A549 (cell line): Measurements from ENCODE around the gene UQCR11. TPM values are rescaled to one million over a fixed set of nuclear protein-coding genes. Genes with fewer than 3 reads are reported as not detected.

Experiments
- HOXB5 ChIP-seq: fragments of 250-450 bp; sonication (Bioruptor Pico); IDR thresholded peaks from 2 replicates; pipeline ENCODE4 v1.5.0; 2020; ENCODE audit warnings: mild to moderate bottlenecking, moderate library complexity
- polyA plus RNA-seq, 4 experiments: library from polyadenylated mRNA; depleted of rRNA in 3 of 4; stranded (reverse); fragments of >200 nt; fragmentation: RNase III in 1 of 4; extraction: RNeasy Plus Mini Kit Qiagen cat#74134 plus additional on column Dnase treatment in 1 of 4; gene quantifications; 2 replicates in 3 of 4; 3 replicates in 1 of 4; pipeline ENCODE4 v1.2.3, GENCODE V29; 2011 to 2017
- small RNA-seq, 6 experiments: library from RNA; depleted of rRNA; stranded (forward); fragments of <200 nt; gene quantifications; one replicate each; pipeline ENCODE3, GENCODE V24; 2012

The UQCR11 gene
- polyA plus RNA-seq, 2 of the 4 experiments (the other 2 are of a cell fraction), result 111 to 152 TPM

DNA sequence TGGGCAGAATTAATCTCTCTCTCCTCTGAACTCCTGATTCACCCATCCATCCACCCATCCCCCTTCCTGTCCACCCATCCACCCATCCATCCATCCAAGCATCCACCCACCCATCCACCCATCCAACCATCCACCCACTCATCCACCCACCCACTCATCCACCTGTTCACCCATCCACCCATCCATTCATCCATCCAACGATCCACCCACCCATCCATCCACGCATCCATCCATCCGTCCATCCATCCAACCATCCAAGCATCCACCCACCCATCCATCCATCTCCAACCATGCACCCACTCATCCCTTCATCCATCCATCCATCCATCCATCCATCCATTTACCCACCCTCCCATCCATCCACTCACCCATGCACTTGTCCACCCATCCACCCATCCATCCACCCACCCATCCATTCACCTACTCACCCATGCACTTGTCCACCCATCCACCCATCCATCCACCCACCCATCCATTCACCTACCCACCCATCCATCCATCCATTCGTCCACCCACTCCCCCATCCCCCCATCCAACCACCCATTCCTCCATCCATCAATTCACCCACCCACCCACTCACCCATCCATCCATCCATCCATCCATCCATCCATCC lies 55.8 kb downstream of the UQCR11 start (continued):
- TF ChIP-seq HOXB5 (CRISPR knock-in tag), result no peak

Small RNA genes within 50 kb of the gene (small RNA-seq; reads per million reads assigned to genes)
- 0 reads per million in 6 experiments for gene AC005943.2
- gene RN7SL477P, result 0 to 0.04 (median 0) reads per million in 6 experiments
- 0 reads per million in 6 experiments for gene RNU6-1223P

Other genes with a start within 250 kb of the UQCR11 start
- 18.6 and 19.3 TPM in 2 replicates for gene NDUFS7, start 221.6 kb downstream of the UQCR11 start, polyA plus RNA-seq (2011; rRNA removed)
- 68.4 to 72.8 TPM (median 68.9 TPM) in 3 replicates for gene NDUFS7, start 221.6 kb downstream of the UQCR11 start, polyA plus RNA-seq (2017; fragmentation: RNase III; extraction: RNeasy Plus Mini Kit Qiagen cat#74134 plus additional on column Dnase treatment)
- 11.3 and 13.6 TPM in 2 replicates for gene GAMT, start 203.9 kb downstream of the UQCR11 start, polyA plus RNA-seq (2011; rRNA removed)
- 24.7 to 26.0 TPM (median 25.7 TPM) in 3 replicates for gene GAMT, start 203.9 kb downstream of the UQCR11 start, polyA plus RNA-seq (2017; fragmentation: RNase III; extraction: RNeasy Plus Mini Kit Qiagen cat#74134 plus additional on column Dnase treatment)
- gene DAZAP1, start 197.9 kb downstream of the UQCR11 start, polyA plus RNA-seq (2011; rRNA removed), result 47.8 and 58.9 TPM in 2 replicates
- gene DAZAP1, start 197.9 kb downstream of the UQCR11 start, polyA plus RNA-seq (2017; fragmentation: RNase III; extraction: RNeasy Plus Mini Kit Qiagen cat#74134 plus additional on column Dnase treatment), result 86.3 to 87.7 TPM (median 86.5 TPM) in 3 replicates
- 485 and 525 TPM in 2 replicates for gene RPS15, start 167.1 kb downstream of the UQCR11 start, polyA plus RNA-seq (2011; rRNA removed)
- 1,370 to 1,458 TPM (median 1,378 TPM) in 3 replicates for gene RPS15, start 167.1 kb downstream of the UQCR11 start, polyA plus RNA-seq (2017; fragmentation: RNase III; extraction: RNeasy Plus Mini Kit Qiagen cat#74134 plus additional on column Dnase treatment)
- gene APC2, start 155.3 kb downstream of the UQCR11 start, polyA plus RNA-seq (2011; rRNA removed), result 0.32 and 0.36 TPM in 2 replicates
- gene APC2, start 155.3 kb downstream of the UQCR11 start, polyA plus RNA-seq (2017; fragmentation: RNase III; extraction: RNeasy Plus Mini Kit Qiagen cat#74134 plus additional on column Dnase treatment), result 1.3 to 1.6 TPM (median 1.6 TPM) in 3 replicates
- 6.5 and 8.2 TPM in 2 replicates for gene C19orf25, start 126.2 kb downstream of the UQCR11 start, polyA plus RNA-seq (2011; rRNA removed)
- 17.1 to 20.7 TPM (median 18.9 TPM) in 3 replicates for gene C19orf25, start 126.2 kb downstream of the UQCR11 start, polyA plus RNA-seq (2017; fragmentation: RNase III; extraction: RNeasy Plus Mini Kit Qiagen cat#74134 plus additional on column Dnase treatment)
- gene PCSK4, start 115.1 kb downstream of the UQCR11 start, polyA plus RNA-seq (2011; rRNA removed), result 0.76 and 1.0 TPM in 2 replicates
- gene PCSK4, start 115.1 kb downstream of the UQCR11 start, polyA plus RNA-seq (2017; fragmentation: RNase III; extraction: RNeasy Plus Mini Kit Qiagen cat#74134 plus additional on column Dnase treatment), result 1.2 to 3.7 TPM (median 2.1 TPM) in 3 replicates
- 1.5 and 1.8 TPM in 2 replicates for gene REEP6, start 114.3 kb downstream of the UQCR11 start, polyA plus RNA-seq (2011; rRNA removed)
- 3.6 to 4.8 TPM (median 4.3 TPM) in 3 replicates for gene REEP6, start 114.3 kb downstream of the UQCR11 start, polyA plus RNA-seq (2017; fragmentation: RNase III; extraction: RNeasy Plus Mini Kit Qiagen cat#74134 plus additional on column Dnase treatment)
- gene ADAMTSL5, start 92.4 kb downstream of the UQCR11 start, polyA plus RNA-seq (2011; rRNA removed), result 1.4 and 2.3 TPM in 2 replicates
- 3.0 to 4.1 TPM (median 3.1 TPM) in 3 replicates for gene ADAMTSL5, start 92.4 kb downstream of the UQCR11 start, polyA plus RNA-seq (2017; fragmentation: RNase III; extraction: RNeasy Plus Mini Kit Qiagen cat#74134 plus additional on column Dnase treatment)
- gene PLK5, start 81.4 kb downstream of the UQCR11 start, polyA plus RNA-seq (2011; rRNA removed), result not detected in 2 replicates
- not detected in 3 replicates for gene PLK5, start 81.4 kb downstream of the UQCR11 start, polyA plus RNA-seq (2017; fragmentation: RNase III; extraction: RNeasy Plus Mini Kit Qiagen cat#74134 plus additional on column Dnase treatment)
- gene MEX3D, start 37.1 kb downstream of the UQCR11 start, polyA plus RNA-seq (2011; rRNA removed), result 1.4 and 2.1 TPM in 2 replicates
- 6.6 to 7.5 TPM (median 7.1 TPM) in 3 replicates for gene MEX3D, start 37.1 kb downstream of the UQCR11 start, polyA plus RNA-seq (2017; fragmentation: RNase III; extraction: RNeasy Plus Mini Kit Qiagen cat#74134 plus additional on column Dnase treatment)
- 22.7 and 23.3 TPM in 2 replicates for gene MBD3, start 12.6 kb downstream of the UQCR11 start, polyA plus RNA-seq (2011; rRNA removed)
- gene MBD3, start 12.6 kb downstream of the UQCR11 start, polyA plus RNA-seq (2017; fragmentation: RNase III; extraction: RNeasy Plus Mini Kit Qiagen cat#74134 plus additional on column Dnase treatment), result 35.1 to 41.4 TPM (median 39.2 TPM) in 3 replicates
- 21.3 and 25.6 TPM in 2 replicates for gene TCF3, start 47.2 kb upstream of the UQCR11 start, polyA plus RNA-seq (2011; rRNA removed)
- gene TCF3, start 47.2 kb upstream of the UQCR11 start, polyA plus RNA-seq (2017; fragmentation: RNase III; extraction: RNeasy Plus Mini Kit Qiagen cat#74134 plus additional on column Dnase treatment), result 49.5 to 55.9 TPM (median 52.6 TPM) in 3 replicates
- not detected in 2 replicates for gene ONECUT3, start 148.0 kb upstream of the UQCR11 start, polyA plus RNA-seq (2011; rRNA removed)
- gene ONECUT3, start 148.0 kb upstream of the UQCR11 start, polyA plus RNA-seq (2017; fragmentation: RNase III; extraction: RNeasy Plus Mini Kit Qiagen cat#74134 plus additional on column Dnase treatment), result 0.01 TPM in 1 of 3 replicates, not detected in the others
- gene ATP8B3, start 206.8 kb upstream of the UQCR11 start, polyA plus RNA-seq (2011; rRNA removed), result 2.7 and 4.7 TPM in 2 replicates
- gene ATP8B3, start 206.8 kb upstream of the UQCR11 start, polyA plus RNA-seq (2017; fragmentation: RNase III; extraction: RNeasy Plus Mini Kit Qiagen cat#74134 plus additional on column Dnase treatment), result 3.2 to 4.2 TPM (median 3.9 TPM) in 3 replicates
- gene REXO1, start 243.0 kb upstream of the UQCR11 start, polyA plus RNA-seq (2011; rRNA removed), result 5.6 and 7.3 TPM in 2 replicates
- 13.8 to 15.6 TPM (median 14.5 TPM) in 3 replicates for gene REXO1, start 243.0 kb upstream of the UQCR11 start, polyA plus RNA-seq (2017; fragmentation: RNase III; extraction: RNeasy Plus Mini Kit Qiagen cat#74134 plus additional on column Dnase treatment)